ENCODE measurements around the gene NR1H2.

Gene NR1H2

GRCh38 chr19:50419022-50419579, 42.8 kb downstream of the NR1H2 start:
- no peak for DNase-seq (ENCODE audit: low read depth, low spot score)
- H3K27ac ChIP-seq: no peak overlapping the region

DNA sequence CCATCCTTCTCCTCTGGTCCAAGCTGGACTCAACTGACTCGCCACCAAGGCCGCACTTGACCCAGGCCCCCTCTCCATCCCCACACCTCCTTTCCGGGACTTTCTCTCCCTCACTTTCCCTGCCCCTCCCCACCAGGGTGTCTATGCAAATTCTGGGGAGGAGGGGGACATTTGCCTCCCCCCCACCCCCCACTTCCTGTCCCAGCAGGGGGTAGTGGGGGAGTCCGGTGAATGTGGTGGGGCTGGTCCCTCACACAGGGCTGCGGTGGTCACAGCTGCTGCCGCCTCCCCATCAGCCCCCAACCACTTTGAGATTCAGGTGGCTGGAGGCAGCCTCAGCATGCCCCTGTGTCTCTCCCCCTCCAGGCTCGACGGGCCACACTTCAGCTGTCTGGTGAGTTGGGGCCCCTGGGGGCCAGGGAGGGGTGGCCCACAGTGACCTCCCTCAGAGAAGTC, 43.4 kb downstream of the NR1H2 start:
- no peak for DNase-seq (ENCODE audit: low read depth, low spot score)
- no peak overlapping the region for H3K27ac ChIP-seq

DNA sequence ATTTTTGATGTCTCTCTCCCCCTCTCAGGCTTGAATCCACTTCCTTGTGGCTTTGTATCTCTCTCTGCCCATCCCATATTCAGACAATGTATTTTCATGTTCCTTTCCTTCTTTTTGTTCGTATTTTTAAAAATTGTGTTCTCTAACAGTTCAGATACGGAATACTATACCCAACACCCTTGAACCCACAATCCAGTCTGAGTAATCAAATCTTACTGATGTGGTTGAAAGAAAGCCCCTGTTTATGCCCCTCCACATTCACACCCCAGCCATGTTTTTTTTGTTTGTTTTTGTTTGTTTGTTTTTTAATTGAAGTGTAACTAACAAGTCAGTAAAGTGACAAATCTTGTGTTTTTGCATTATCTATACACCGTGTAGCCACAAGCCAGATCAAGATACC, 43.9 kb downstream of the NR1H2 start:
- no peak for DNase-seq (ENCODE audit: low read depth, low spot score)
- no peak overlapping the region for H3K27ac ChIP-seq

GRCh38 chr19:50420808-50421207, 44.6 kb downstream of the NR1H2 start:
- H3K27ac ChIP-seq: no peak overlapping the region
- DNase-seq (ENCODE audit: low read depth, low spot score): no peak

GRCh38 chr19:50422397-50423278, 46.4 kb downstream of the NR1H2 start:
- no peak for DNase-seq (ENCODE audit: low read depth, low spot score)
- H3K27ac ChIP-seq: no peak overlapping the region

DNA sequence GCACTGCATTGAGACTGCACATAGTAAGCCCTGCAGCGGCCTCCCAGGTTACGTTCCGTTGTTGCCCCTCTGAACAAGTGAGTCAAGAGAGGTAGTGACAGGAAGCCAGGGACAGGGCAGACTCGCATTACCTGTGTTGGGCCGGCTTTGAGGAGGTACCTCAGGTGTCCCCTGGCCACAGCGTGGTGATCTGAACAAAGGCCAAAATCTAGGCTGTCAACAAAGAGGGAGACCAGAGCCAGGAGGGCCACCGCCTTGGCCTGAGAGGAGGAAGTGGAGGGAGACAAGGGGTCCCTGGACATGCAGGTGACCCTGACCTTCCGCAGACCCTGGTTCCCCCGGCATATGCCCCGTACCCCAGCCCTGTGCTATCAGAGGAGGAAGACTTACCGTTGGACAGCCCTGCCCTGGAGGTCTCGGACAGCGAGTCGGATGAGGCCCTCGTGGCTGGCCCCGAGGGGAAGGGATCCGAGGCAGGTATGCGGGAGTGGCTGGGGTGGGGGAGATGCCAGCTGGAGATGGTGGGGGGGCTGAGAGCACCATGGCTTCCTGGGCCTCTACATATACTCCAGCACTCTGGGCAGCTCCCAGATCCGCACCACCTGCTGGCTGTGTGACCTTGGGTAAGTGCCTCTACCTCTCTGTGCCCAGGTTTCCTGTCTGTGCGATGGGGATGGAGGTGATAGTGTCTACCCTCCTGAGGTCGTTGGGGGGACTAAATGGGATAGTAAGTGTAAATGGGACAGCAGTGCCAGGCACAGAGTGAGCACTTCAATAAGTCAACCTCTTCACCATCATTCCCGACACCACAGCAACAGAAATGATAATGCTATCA, 47.2 kb downstream of the NR1H2 start:
- no peak overlapping the region for H3K27ac ChIP-seq
- no peak for DNase-seq (ENCODE audit: low read depth, low spot score)

- DNase-seq (ENCODE audit: low read depth, low spot score): no peak
- H3K27ac ChIP-seq: no peak overlapping the region
Measured at GRCh38 chr19:50425581-50425980, 49.3 kb downstream of the NR1H2 start.

DNA sequence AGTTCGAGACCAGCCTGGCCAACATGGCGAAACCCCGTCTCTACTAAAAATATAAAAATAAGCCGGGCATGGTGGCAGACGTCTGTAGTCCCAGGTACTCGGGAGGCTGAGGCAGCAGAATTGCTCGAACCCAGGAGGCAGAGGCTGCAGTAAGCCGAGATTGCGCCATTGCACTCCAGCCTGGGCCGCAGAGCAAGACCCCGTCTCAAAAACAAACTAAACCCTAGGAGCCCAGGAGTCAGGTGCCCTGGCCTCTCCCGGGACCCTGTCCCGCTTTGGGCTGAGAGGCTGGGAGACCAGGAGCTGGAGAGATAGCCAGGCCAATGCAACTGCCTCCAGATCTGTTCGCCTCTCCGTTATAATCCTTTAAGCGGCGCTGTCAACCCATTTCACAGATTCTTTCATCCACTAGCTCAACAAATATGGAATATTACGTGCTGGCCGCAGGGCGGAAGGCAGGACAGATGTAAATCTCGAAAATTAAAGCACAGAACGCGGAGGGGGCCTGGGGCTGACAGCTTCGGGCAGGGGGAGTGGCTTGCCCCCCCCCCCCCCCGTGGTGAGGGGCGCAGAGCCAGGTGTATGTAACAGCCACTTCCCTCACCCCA, 51.2 kb downstream of the NR1H2 start:
- no peak overlapping the region for H3K27ac ChIP-seq
- DNase-seq (ENCODE audit: low read depth, low spot score): no peak

DNA sequence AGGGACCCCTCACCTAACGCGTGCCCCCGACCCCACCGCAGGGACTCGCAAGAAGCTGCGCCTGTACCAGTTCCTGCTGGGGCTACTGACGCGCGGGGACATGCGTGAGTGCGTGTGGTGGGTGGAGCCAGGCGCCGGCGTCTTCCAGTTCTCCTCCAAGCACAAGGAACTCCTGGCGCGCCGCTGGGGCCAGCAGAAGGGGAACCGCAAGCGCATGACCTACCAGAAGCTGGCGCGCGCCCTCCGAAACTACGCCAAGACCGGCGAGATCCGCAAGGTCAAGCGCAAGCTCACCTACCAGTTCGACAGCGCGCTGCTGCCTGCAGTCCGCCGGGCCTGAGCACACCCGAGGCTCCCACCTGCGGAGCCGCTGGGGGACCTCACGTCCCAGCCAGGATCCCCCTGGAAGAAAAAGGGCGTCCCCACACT, 51.8 kb downstream of the NR1H2 start:
- no peak overlapping the region for H3K27ac ChIP-seq
- DNase-seq (ENCODE audit: low read depth, low spot score): no peak

DNA sequence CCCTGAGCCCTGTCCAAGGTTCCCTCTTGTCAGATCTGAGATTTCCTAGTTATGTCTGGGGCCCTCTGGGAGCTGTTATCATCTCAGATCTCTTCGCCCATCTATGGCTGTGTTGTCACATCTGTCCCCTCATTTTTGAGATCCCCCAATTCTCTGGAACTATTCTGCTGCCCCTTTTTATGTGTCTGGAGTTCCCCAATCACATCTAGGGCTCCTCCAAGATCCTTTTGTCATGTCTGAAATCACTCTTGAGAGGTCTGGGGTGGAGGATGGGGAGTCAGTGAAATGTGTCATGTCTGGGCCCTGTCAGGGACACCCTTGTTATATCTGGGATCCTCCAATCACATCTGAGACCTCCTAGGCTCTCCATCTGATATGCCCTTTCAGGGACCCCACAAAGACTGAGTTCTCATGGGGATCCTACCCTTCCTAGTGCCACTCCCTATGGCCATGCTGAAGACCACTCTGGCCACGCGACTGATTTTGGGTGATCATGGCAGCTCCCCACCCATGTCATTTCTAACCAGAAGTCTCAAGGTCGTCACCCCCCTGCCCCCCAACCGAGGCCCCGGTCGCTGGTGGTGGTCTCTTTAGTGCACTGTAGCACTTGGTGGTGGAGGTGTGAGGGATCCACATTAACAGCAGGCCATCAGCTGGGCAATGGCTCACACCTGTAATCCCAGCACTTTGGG, 52.7 kb downstream of the NR1H2 start:
- H3K27ac ChIP-seq: no peak overlapping the region
- no peak for DNase-seq (ENCODE audit: low read depth, low spot score)

DNA sequence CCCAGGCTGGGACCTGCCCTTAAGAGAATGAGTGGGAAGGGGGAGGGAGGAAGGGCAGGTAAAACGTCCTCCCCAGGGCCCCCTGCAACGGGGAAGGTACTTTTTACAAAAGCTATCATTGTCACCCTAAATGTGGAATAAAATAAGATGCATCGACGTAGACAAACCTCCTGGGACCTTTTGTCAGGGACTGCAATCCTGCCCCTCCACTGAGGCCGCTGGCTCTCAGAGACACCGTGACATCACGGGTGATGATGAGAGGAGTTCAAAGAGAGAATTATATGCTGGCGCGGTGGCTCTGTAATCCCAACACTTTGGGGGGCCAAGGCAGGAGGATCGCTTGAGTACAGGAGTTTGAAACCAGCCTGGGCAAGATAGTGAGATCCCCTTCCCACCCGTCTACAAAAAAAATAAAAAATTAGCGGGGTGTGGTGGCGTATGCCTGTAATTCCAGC, 54.7 kb downstream of the NR1H2 start:
- H3K27ac ChIP-seq: no peak overlapping the region
- DNase-seq (ENCODE audit: low read depth, low spot score): no peak

- DNase-seq (ENCODE audit: low read depth, low spot score): no peak
- H3K27ac ChIP-seq: no peak overlapping the region
Measured at GRCh38 chr19:50431343-50432220, 55.3 kb downstream of the NR1H2 start.

DNA sequence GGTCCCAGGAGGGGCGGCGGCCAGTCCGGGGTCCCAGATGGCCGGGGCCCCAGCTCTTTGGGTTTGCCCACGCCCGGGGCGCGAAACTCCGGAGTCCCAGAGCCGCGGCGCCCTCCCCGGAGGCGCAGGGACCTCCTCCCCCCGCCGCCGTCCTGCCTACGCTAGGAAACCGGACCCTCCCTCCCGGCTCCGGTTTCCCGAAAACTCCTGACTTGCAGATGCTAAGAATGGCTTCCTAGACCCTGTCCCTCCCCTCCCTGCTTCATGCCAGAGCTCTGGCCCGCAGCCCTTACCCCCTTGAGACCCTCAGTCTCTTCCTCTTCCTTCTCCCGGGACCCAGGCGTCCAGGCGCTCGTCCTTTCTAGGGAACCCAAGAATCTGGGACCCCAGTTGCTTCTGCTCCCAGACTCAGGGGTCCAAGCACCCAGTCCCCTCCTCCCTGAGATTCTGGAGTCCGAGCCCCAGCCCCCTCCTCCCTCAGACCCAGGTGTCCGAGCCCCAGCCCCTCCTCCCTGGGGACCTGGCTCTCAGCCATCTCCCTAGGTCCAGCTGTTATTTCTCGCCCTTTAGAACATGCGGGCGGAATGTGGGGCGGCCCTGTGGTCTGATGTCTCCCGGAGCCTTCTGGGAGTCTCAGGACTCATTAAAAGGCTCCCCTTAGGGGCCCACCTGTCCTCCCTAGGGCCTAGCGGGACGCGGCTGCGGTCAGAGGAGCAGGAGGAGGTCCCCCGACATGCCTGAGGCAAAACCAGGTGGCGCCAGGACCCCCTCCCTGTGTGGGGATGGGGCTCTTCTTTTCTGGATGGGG, 56.2 kb downstream of the NR1H2 start, which contains the start of gene MYBPC2:
MYBPC2 (plus strand) TSS at position 672 of the 808 bp plus-strand sequence; CDS start at position 734, 62 bp downstream.
- H3K27ac ChIP-seq: no peak within 1 kb of the TSS
- no peak for DNase-seq (ENCODE audit: low read depth, low spot score)
